Fibroblast of lung (primary cell): Measurements from ENCODE around the gene MAST3. TPM values are rescaled to one million over a fixed set of nuclear protein-coding genes. Genes with fewer than 3 reads are reported as not detected.

ENCODE experiments used
- DNase-seq, 2 donors: peaks; one replicate each; pipeline versions ENCODE4 v3.0.0 to v3.0.0-alpha.2; 2010; ENCODE audit warnings: low read depth in 2 of 2
- H2AFZ ChIP-seq: 2 replicates; pipeline ENCODE4 v1.5.1; 2012; ENCODE audit warnings: low read length, control low read depth, inconsistent platforms
- H3K27ac ChIP-seq: 2 replicates; pipeline ENCODE4 v1.5.1; 2011; ENCODE audit warnings: low read length, control low read depth; ENCODE audit not compliant: insufficient read depth
- H3K27me3 ChIP-seq: 2 replicates; pipeline ENCODE4 v1.5.1; 2011; ENCODE audit warnings: mild to moderate bottlenecking, low read length; ENCODE audit not compliant: control insufficient read depth, insufficient read depth
- H3K36me3 ChIP-seq: 2 replicates; pipeline ENCODE4 v1.5.1; 2011; ENCODE audit warnings: low read length; ENCODE audit not compliant: control insufficient read depth, insufficient read depth
- H3K4me1 ChIP-seq: 2 replicates; pipeline ENCODE4 v1.5.1; 2011; ENCODE audit warnings: low read length; ENCODE audit not compliant: control insufficient read depth, insufficient read depth; ENCODE audit errors: extremely low read depth
- H3K4me2 ChIP-seq: 2 replicates; pipeline ENCODE4 v1.5.1; 2011; ENCODE audit warnings: low read length, control low read depth; ENCODE audit not compliant: insufficient read depth; ENCODE audit errors: extremely low read depth
- H3K4me3 ChIP-seq, 4 experiments: fragments of 200-600 bp in 1 of 4; sonication (generic) in 1 of 4; replicated peaks in 1 of 4; 2 replicates each; pipeline ENCODE4 v1.5.1; 2011 to 2016; ENCODE audit warnings: low read length in 4 of 4, low read depth in 3 of 4, mild to moderate bottlenecking in 3 of 4, control low read depth in 2 of 4, inconsistent platforms in 1 of 4, mixed read lengths in 1 of 4; ENCODE audit not compliant: insufficient read depth in 1 of 4; ENCODE audit errors: control extremely low read depth in 1 of 4
- H3K79me2 ChIP-seq: 2 replicates; pipeline ENCODE4 v1.5.1; 2012; ENCODE audit warnings: mild to moderate bottlenecking, low read length, inconsistent platforms; ENCODE audit not compliant: control insufficient read depth, insufficient read depth
- H3K9ac ChIP-seq: 2 replicates; pipeline ENCODE4 v1.5.1; 2011; ENCODE audit warnings: mild to moderate bottlenecking, low read length, control low read depth; ENCODE audit not compliant: insufficient read depth
- H3K9me3 ChIP-seq: 2 replicates; pipeline ENCODE4 v1.5.1; 2012; ENCODE audit warnings: low read depth, low read length; ENCODE audit not compliant: control insufficient read depth, insufficient read depth
- H4K20me1 ChIP-seq: 2 replicates; pipeline ENCODE4 v1.5.1; 2011; ENCODE audit warnings: low read length; ENCODE audit not compliant: control insufficient read depth, insufficient read depth; ENCODE audit errors: extremely low read depth
- CTCF ChIP-seq, 2 donors: IDR thresholded peaks in 1 of 2; conservative IDR thresholded peaks in 1 of 2; 1 replicate in 1 of 2; 2 replicates in 1 of 2; pipeline ENCODE4 v1.5.1; 2011 to 2012; ENCODE audit warnings: low read length in 2 of 2, control low read depth in 1 of 2, inconsistent platforms in 1 of 2, low read depth in 1 of 2, mild to moderate bottlenecking in 1 of 2
- EZH2 ChIP-seq: IDR thresholded peaks from 2 replicates; pipeline ENCODE4 v1.5.1; 2012; ENCODE audit warnings: low read length, control low read depth, mild to moderate bottlenecking; ENCODE audit errors: missing control alignments
- polyA plus RNA-seq, 2 donors: library from polyadenylated mRNA; depleted of rRNA in 1 of 2; stranded (reverse) in 1 of 2; unstranded in 1 of 2; fragments of >200 nt; gene quantifications; 2 replicates each; pipeline ENCODE4 v1.2.1, GENCODE V29; 2011 to 2012; ENCODE audit warnings: missing spikeins in 1 of 2
- total RNA-seq: library from RNA; depleted of rRNA; stranded (reverse); fragments of >200 nt; gene quantifications from 2 replicates; pipeline ENCODE4 v1.2.1, GENCODE V29; 2014

Gene MAST3
- total and polyA plus RNA-seq, 2 donors (not counting 1 experiment from before 2014, with no cell fraction given) = 2.0 to 4.1 TPM

- Histone ChIP-seq H3K27me3 (no peaks in the 10 kb centered on the region), H4K20me1 (no peaks in the 10 kb centered on the region)
- no peak for DNase-seq
These were observed 9.7 kb downstream of the MAST3 start for GRCh38 chr19:18107235-18107634.

GRCh38 chr19:18108897-18109296 lies 11.3 kb downstream of the MAST3 start:
- TF ChIP-seq CTCF (conservative IDR thresholded peaks at IDR 0.05 in 1 of 2, IDR thresholded peaks at IDR 0.05 in 1 of 2; ENCODE audit: low read depth in 1 of 2, low read length in 2 of 2) (no peak), EZH2 (no peak)
- Histone ChIP-seq H4K20me1 (no peaks in the 10 kb centered on the region), H3K36me3 (no peaks in the 10 kb centered on the region), H2AFZ (no peak overlapping the region), H3K27ac (no peak overlapping the region), H3K4me1 (peaks cover 9% of the 10 kb centered on the region), H3K9ac (no peak overlapping the region), H3K9me3 (no peaks in the 10 kb centered on the region), H3K79me2 (no peaks in the 10 kb centered on the region), H3K4me3 (no peak overlapping the region), H3K27me3 (no peaks in the 10 kb centered on the region), H3K4me2 (no peak overlapping the region)
- no peak for DNase-seq

More at GRCh38 chr19:18107235-18107634, 9.7 kb downstream of the MAST3 start:
- TF ChIP-seq CTCF (conservative IDR thresholded peaks at IDR 0.05 in 1 of 2, IDR thresholded peaks at IDR 0.05 in 1 of 2; ENCODE audit: low read depth in 1 of 2, low read length in 2 of 2) = no peak
- TF ChIP-seq EZH2 = no peak
- no peak overlapping the region for H3K27ac ChIP-seq
- H3K79me2 ChIP-seq = no peaks in the 10 kb centered on the region
- H3K4me2 ChIP-seq = no peak overlapping the region
- no peak overlapping the region for H2AFZ ChIP-seq
- H3K9ac ChIP-seq = no peak overlapping the region
- H3K36me3 ChIP-seq = no peaks in the 10 kb centered on the region
- H3K4me3 ChIP-seq = no peak overlapping the region
- H3K9me3 ChIP-seq = no peaks in the 10 kb centered on the region
- peaks cover 9% of the 10 kb centered on the region for H3K4me1 ChIP-seq

GRCh38 chr19:18109341-18109732 lies 11.8 kb downstream of the MAST3 start:
- Histone ChIP-seq H3K4me3 (peak overlapping the region in 2 of 4 experiments; percentile 67 to 82), H3K27me3 (no peaks in the 10 kb centered on the region), H3K4me1 (peaks cover 8% of the 10 kb centered on the region), H3K27ac (no peak overlapping the region), H3K9me3 (no peaks in the 10 kb centered on the region), H2AFZ (no peak overlapping the region), H3K79me2 (no peaks in the 10 kb centered on the region), H3K9ac (no peak overlapping the region), H3K4me2 (peak overlapping the region; percentile 15), H4K20me1 (no peaks in the 10 kb centered on the region), H3K36me3 (no peaks in the 10 kb centered on the region)
- TF ChIP-seq CTCF (conservative IDR thresholded peaks at IDR 0.05 in 1 of 2, IDR thresholded peaks at IDR 0.05 in 1 of 2; ENCODE audit: low read depth in 1 of 2, low read length in 2 of 2) (no peak), EZH2 (no peak)
- no peak for DNase-seq
